HEK293T (cell line): ENCODE results near the gene GTF3C5.
"Not testable (repeated sequence)": the region's sequence is repeated elsewhere in the genome, so short reads cannot be mapped to it uniquely, and the experiment has no call there.

Experiments used
- CTCF ChIA-PET: fragments of 350-600 bp; formaldehyde crosslinking; extraction: SDS; loops from one replicate; lab custom pipeline; 2021; ENCODE audit warnings: antibody characterized with exemption, inconsistent platforms; lab: Yijun Ruan, JAX
- POLR2A ChIA-PET: fragments of 350-600 bp; formaldehyde crosslinking; extraction: SDS; loops from one replicate; lab custom pipeline; 2020; ENCODE audit warnings: antibody characterized with exemption, inconsistent platforms; lab: Yijun Ruan, JAX
- DNase-seq: peaks from one replicate; pipeline ENCODE4 v3.0.0; 2012; ENCODE audit warnings: mixed read lengths; ENCODE audit errors: extremely low spot score
- ARNT ChIP-seq: fragments of 450-650 bp; IDR thresholded peaks from 2 replicates; pipeline ENCODE4 v1.6.1; 2017; ENCODE audit warnings: mild to moderate bottlenecking
- BHLHE40 ChIP-seq: fragments of 450-650 bp; IDR thresholded peaks from 2 replicates; pipeline ENCODE4 v1.6.1; 2016; ENCODE audit warnings: mild to moderate bottlenecking, moderate library complexity, borderline replicate concordance
- CTBP1 ChIP-seq: fragments of 450-650 bp; IDR thresholded peaks from 2 replicates; pipeline ENCODE4 v1.6.1; 2016; ENCODE audit warnings: borderline replicate concordance
- ELF4 ChIP-seq: fragments of 450-650 bp; IDR thresholded peaks from 2 replicates; pipeline ENCODE4 v1.6.1; 2017; ENCODE audit warnings: antibody characterized with exemption
- FOXA1 ChIP-seq: fragments of 450-650 bp; IDR thresholded peaks from 2 replicates; pipeline ENCODE4 v1.6.1; 2016; ENCODE audit warnings: mild to moderate bottlenecking
- FOXK2 ChIP-seq: fragments of 450-650 bp; IDR thresholded peaks from 2 replicates; pipeline ENCODE4 v1.6.1; 2016; ENCODE audit warnings: mild to moderate bottlenecking
- FOXM1 ChIP-seq: fragments of 450-650 bp; IDR thresholded peaks from 2 replicates; pipeline ENCODE4 v1.6.1; 2017; ENCODE audit warnings: mild to moderate bottlenecking, borderline replicate concordance
- HDGF ChIP-seq: fragments of 450-650 bp; IDR thresholded peaks from 2 replicates; pipeline ENCODE4 v1.6.1; 2017; ENCODE audit warnings: antibody characterized with exemption, borderline replicate concordance
- L3MBTL2 ChIP-seq: fragments of 450-650 bp; conservative IDR thresholded peaks from 2 replicates; pipeline ENCODE4 v1.6.1; 2016; ENCODE audit warnings: mild to moderate bottlenecking
- LEF1 ChIP-seq: fragments of 450-650 bp; IDR thresholded peaks from 2 replicates; pipeline ENCODE4 v1.6.1; 2017; ENCODE audit warnings: mild to moderate bottlenecking, borderline replicate concordance
- NFRKB ChIP-seq: fragments of 450-650 bp; IDR thresholded peaks from 2 replicates; pipeline ENCODE4 v1.6.1; 2016; ENCODE audit warnings: mild to moderate bottlenecking, moderate library complexity
- SP1 ChIP-seq: fragments of 450-650 bp; IDR thresholded peaks from 2 replicates; pipeline ENCODE4 v1.6.1; 2017
- SUZ12 ChIP-seq: fragments of 450-650 bp; IDR thresholded peaks from 2 replicates; pipeline ENCODE4 v1.6.1; 2016; ENCODE audit warnings: mild to moderate bottlenecking
- TARDBP ChIP-seq: fragments of 450-650 bp; IDR thresholded peaks from 2 replicates; pipeline ENCODE4 v1.6.1; 2016
- ZNF384 ChIP-seq: fragments of 450-650 bp; IDR thresholded peaks from 2 replicates; pipeline ENCODE4 v1.6.1; 2016
- TF ChIP-seq, protein P1 (sequence below): fragments of 450-650 bp; IDR thresholded peaks from 2 replicates; pipeline ENCODE4 v1.6.1; 2016

Gene GTF3C5

DNA sequence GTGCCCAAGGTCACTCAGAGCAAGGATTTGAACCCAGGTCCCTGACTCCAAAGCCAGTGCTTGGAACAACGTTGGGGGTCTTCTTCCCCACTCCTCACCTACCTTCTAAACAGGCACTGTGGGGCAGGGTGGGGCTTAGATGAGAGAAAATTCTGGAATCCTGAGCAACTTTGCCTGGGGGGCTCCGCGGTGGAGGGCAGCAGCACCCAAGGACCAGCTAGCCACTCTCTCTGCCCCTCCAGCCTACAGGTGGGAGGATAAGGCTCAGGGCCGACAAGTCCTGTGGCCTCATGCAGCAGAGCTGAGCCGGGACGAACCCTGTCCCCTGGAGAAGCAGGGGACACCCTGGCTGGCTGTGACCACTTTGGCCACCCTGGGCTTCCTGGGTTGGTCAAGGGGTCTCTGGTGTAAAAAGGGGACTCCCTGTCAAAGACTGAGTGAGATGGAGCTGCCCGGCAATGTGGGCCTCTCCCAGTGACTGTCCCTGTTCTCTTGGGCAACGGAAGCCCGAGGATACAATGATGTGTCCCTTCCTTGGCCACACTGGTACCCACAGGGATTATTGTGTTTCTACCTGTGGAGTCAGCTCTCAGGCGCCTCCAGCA lies 57.5 kb downstream of the GTF3C5 start:
- TF ChIP-seq ELF4 (no peak), FOXM1 (no peak)
- ChIA-PET POLR2A (no interaction called here), CTCF (interaction anchor here (1.5 kb wide), 1 partner anchor 12 kb away, joined by 6 read pairs; no protein-coding TSS in a partner anchor)
- DNase-seq = no peak

DNA sequence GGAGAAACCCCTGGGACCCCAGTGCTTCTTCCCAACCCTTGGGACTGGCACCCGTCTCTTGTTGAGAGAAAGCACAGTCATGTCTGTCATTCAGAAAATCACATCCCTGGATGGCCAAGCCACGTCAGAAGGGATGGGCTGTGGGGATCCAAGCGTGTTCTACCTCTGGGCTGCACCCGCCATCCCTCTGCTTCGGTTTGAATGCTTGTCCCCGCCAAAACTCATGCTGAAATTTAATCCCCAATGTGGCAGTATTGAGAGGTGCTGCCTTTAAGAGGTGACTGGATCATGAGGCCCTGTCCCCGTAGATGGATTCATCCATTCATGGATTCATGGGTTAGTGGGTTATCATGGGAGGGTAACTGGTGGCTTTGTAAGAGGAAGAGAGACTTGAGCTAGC lies 58.0 kb downstream of the GTF3C5 start:
- ChIA-PET POLR2A (no interaction called here), CTCF (interaction anchor here (1.5 kb wide), 1 partner anchor 12 kb away, joined by 6 read pairs; no protein-coding TSS in a partner anchor)
- TF ChIP-seq TARDBP (no peak), FOXM1 (no peak), ARNT (no peak), SP1 (no peak), BHLHE40 (no peak), SUZ12 (no peak), LEF1 (no peak), HDGF (no peak), FOXA1 (no peak), NFRKB (no peak), FOXK2 (no peak), ELF4 (no peak), ZNF384 (no peak), CTBP1 (no peak), L3MBTL2 (no peak)
- TF ChIP-seq, protein P1, sequence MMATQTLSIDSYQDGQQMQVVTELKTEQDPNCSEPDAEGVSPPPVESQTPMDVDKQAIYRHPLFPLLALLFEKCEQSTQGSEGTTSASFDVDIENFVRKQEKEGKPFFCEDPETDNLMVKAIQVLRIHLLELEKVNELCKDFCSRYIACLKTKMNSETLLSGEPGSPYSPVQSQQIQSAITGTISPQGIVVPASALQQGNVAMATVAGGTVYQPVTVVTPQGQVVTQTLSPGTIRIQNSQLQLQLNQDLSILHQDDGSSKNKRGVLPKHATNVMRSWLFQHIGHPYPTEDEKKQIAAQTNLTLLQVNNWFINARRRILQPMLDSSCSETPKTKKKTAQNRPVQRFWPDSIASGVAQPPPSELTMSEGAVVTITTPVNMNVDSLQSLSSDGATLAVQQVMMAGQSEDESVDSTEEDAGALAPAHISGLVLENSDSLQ = no peak
- DNase-seq = no peak

DNA sequence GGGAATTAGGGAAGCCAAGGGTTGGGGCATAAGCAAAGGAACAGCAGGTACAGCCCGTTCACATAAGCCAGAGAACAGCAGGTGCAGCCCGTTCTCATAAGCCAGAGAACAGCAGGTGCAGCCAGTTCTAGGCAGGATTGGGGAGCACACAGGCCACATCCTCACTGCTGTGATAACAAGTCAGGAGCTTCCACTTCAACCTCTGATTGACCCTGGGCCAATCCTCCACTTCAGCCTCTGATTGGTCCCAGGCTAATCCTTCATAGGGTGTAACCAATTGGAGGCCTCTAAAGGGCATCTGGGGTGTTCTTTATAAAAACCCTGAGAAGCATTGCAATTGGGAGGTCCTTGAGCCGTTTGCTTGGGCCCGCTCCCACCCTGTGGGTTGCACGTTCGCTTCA lies 58.5 kb downstream of the GTF3C5 start:
- DNase-seq = no peak
- TF ChIP-seq, protein P1 = peak; percentile 61
- TF ChIP-seq BHLHE40 (no peak), FOXM1 (no peak), FOXA1 (no peak), HDGF (no peak)
- ChIA-PET CTCF (interaction anchor here (1.5 kb wide), 1 partner anchor 13 kb away, joined by 6 read pairs; no protein-coding TSS in a partner anchor), POLR2A (no interaction called here)

DNA sequence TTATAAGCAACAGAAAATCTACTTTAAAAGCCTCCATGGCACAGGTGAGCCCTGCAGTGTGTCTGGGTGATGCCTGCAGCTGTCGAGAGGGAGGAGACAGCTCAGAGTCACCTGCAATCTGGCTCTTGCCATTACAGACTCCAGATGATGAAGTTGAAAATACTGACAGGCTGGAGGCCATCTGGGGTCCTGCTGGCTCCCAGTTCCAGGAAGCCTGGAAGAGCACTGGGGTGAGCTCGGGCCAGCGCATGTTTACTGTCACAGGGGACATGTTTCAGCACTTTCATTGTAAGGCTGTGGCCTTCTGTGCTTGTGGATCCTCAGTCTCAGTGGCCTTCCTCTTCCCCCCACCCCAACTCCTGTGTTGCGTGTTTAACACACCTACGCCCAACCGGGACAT lies 59.4 kb downstream of the GTF3C5 start:
- TF ChIP-seq BHLHE40 (no peak), CTBP1 (no peak), HDGF (no peak), FOXK2 (no peak)
- CTCF ChIA-PET = interaction anchor here (0.6 to 1.5 kb wide), 2 partner anchors 14 to 94 kb away, joined by 4 to 6 read pairs; no protein-coding TSS in a partner anchor
- no peak for DNase-seq
- POLR2A ChIA-PET = no interaction called here

DNA sequence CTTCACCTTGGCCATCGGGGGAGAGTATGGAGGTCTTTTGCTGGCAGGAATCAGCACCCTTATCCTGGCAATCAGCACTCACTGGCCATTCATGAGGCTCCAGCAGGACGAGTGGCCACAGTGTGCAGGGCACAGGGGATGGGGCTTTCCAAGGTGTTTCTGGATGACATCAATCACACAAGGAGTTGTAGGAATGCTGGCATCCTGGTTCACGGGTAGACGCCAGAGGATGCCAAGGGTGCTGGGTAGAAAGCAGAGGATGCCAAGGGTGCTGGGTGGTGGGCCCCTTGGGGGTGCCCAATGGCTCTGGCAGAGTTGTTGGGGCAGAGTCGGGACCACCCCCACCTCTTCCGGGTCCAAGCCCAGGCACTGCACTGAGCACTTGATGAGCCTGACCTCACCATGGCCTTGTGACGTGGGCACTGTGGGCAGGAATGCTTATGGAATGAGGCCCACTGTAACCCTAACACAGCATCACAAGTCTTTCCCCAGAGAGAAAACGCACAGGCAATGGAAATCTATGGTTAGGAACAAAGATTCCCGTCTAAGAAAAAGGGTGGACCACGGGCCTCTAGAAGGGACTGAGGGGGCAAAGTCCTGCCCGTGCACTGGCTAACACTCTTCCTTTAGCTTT lies 60.1 kb downstream of the GTF3C5 start:
- ChIA-PET CTCF (interaction anchor here (0.6 kb wide), 1 partner anchor 94 kb away, joined by 4 read pairs; no protein-coding TSS in a partner anchor), POLR2A (no interaction called here)
- TF ChIP-seq L3MBTL2 = no peak
- no peak for TF ChIP-seq SP1
- TF ChIP-seq ELF4 = no peak
- no peak for TF ChIP-seq HDGF
- TF ChIP-seq CTBP1 = no peak
- no peak for TF ChIP-seq FOXK2
- TF ChIP-seq FOXM1 = no peak
- no peak for TF ChIP-seq SUZ12
- no peak for TF ChIP-seq TARDBP
- TF ChIP-seq ZNF384 = no peak
- TF ChIP-seq, protein P1 = no peak
- no peak for TF ChIP-seq ARNT
- TF ChIP-seq FOXA1 = no peak
- TF ChIP-seq LEF1 = no peak
- no peak for TF ChIP-seq BHLHE40
- TF ChIP-seq NFRKB = no peak
- DNase-seq = no peak

DNA sequence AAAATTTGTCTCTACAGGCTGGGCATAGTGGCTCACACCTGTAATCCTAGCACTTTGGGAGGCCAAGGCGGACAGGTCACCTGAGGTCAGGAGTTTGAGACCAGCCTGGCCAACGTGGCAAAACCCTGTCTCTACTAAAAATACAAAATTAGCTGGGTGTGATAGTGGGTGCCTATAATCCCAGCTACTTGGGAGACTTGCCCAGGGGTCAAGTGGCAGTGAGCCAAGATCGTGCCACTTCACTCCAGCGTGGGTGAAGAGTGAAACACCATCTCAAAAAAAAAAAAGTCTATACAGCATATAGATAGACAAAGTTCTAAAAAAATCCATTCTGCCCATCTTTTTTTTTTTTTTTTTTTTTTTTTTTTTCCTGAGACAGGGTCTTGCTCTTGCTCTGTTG lies 63.6 kb downstream of the GTF3C5 start:
- POLR2A ChIA-PET, DNase-seq: not testable (repeated sequence)

DNA sequence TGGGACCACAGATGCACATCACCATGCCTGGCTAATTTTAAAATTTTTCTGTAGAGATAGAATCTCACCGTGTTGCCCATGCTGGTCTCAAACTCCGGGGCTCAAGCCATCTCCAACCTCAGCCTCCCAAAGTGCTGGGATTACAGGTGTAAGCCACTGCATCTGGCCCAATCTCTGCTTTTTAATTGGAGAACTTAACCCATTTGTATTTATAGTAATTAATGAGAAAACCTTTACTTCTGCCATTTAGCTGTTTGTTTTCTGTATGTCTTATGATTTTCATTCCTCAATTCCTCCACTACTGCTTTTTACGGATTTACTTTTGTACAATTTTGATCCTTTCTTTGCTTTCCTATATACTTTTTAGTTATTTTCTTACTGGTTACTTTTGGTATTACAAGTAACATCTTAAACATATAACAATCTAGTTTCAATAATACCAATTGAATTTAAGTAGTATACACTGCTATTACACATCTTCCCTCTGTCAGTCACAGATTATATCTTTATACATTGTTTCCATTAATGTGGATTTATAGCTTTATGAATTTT lies 64.1 kb downstream of the GTF3C5 start:
- DNase-seq = no peak
- POLR2A ChIA-PET = no interaction called here
- CTCF ChIA-PET = interaction anchor here (0.7 kb wide), 1 partner anchor 35 kb away, joined by 3 read pairs; no protein-coding TSS in a partner anchor
- TF ChIP-seq, protein P1 = 0 out of 2 replicates have a peak, but pooled peaks have one; percentile 5
- no peak for TF ChIP-seq ELF4

More for the DNA sequence above, 63.6 kb downstream of the GTF3C5 start:
- CTCF ChIA-PET = interaction anchor here (0.7 kb wide), 1 partner anchor 34 kb away, joined by 3 read pairs; no protein-coding TSS in a partner anchor
